GM12878 (cell line): ENCODE measurements around the gene HIVEP2. TPM values are rescaled to one million over a fixed set of nuclear protein-coding genes. Genes with fewer than 3 reads are reported as not detected.

Experiments used
- ATAC-seq: fragments of 200-7000 bp; cut with Tn5 transposase; 3 replicates; pipeline ENCODE4 v1.9.1; 2020; ENCODE audit warnings: mild to moderate bottlenecking, moderate library complexity
- BruUV-seq: library from RNA; stranded (reverse); fragments of 400-500 nt; replicated peaks from 2 replicates; lab custom pipeline; 2021; lab: Mats Ljungman, UMichigan
- CTCF ChIA-PET: fragments of 300-600 bp; sonication (Branson Sonifier 250); formaldehyde crosslinking; extraction: SDS; loops from one replicate; lab custom pipeline; 2021; ENCODE audit warnings: inconsistent platforms; lab: Yijun Ruan, JAX
- POLR2A ChIA-PET: fragments of 350-600 bp; formaldehyde crosslinking; extraction: SDS; loops from one replicate; lab custom pipeline; 2021; ENCODE audit warnings: inconsistent platforms; lab: Charles Lee
- RAD21 ChIA-PET: fragments of 300-600 bp; sonication (Branson Sonifier 250); formaldehyde crosslinking; loops from one replicate; lab custom pipeline; 2023; ENCODE audit warnings: antibody characterized with exemption; ENCODE audit not compliant: unreplicated experiment; lab: Charles Lee
- SMC1A ChIA-PET: fragments of 300-600 bp; sonication (Branson Sonifier 250); formaldehyde crosslinking; loops from one replicate; lab custom pipeline; 2023; ENCODE audit not compliant: unreplicated experiment, uncharacterized antibody; lab: Charles Lee
- DNase-seq: peaks from one replicate; pipeline ENCODE4 v3.0.0-alpha.2; 2011; ENCODE audit warnings: low read depth, low spot score
- FAIRE-seq: peaks from 3 replicates; lab custom pipeline; 2011; peaks lifted over from hg19 to GRCh38; lab: Jason Lieb, UNC
- H2AFZ ChIP-seq: 2 replicates; pipeline ENCODE4 v1.6.0; 2011; ENCODE audit warnings: low read depth, low read length, control low read depth; ENCODE audit not compliant: control insufficient read depth
- H3K27ac ChIP-seq: 2 replicates; pipeline ENCODE4 v1.5.1; 2011; ENCODE audit warnings: control low read depth; ENCODE audit not compliant: control insufficient read depth, insufficient read depth
- H3K27me3 ChIP-seq, 2 experiments: replicated peaks in 1 of 2; 2 replicates each; pipeline versions ENCODE4 v1.6.0 to v1.6.1; 2011; ENCODE audit warnings: low read length in 1 of 2; ENCODE audit not compliant: control insufficient read depth in 2 of 2, insufficient read depth in 2 of 2
- H3K36me3 ChIP-seq, 2 experiments: 2 replicates each; pipeline ENCODE4 v1.5.1; 2011; ENCODE audit warnings: low read length in 1 of 2; ENCODE audit not compliant: control insufficient read depth in 2 of 2, insufficient read depth in 2 of 2
- H3K4me1 ChIP-seq: 2 replicates; pipeline ENCODE4 v1.6.1; 2011; ENCODE audit warnings: mild to moderate bottlenecking, low read length, moderate library complexity, mixed read lengths; ENCODE audit not compliant: control insufficient read depth, insufficient read depth
- H3K4me2 ChIP-seq: 2 replicates; pipeline ENCODE4 v1.6.0; 2011; ENCODE audit warnings: control low read depth; ENCODE audit not compliant: control insufficient read depth, insufficient read depth
- H3K4me3 ChIP-seq: fragments of 200-600 bp; sonication (generic); 2 replicates; pipeline ENCODE4 v1.5.1; 2016
- H3K79me2 ChIP-seq: 2 replicates; pipeline ENCODE4 v1.6.0; 2011; ENCODE audit warnings: low read length; ENCODE audit not compliant: control insufficient read depth, insufficient read depth
- H3K9ac ChIP-seq: 2 replicates; pipeline ENCODE4 v1.8.0; 2011; ENCODE audit warnings: low read length, control low read depth, mixed read lengths; ENCODE audit not compliant: control insufficient read depth, insufficient read depth
- H3K9me3 ChIP-seq: replicated peaks from 3 replicates; pipeline ENCODE4 v1.5.1; 2011; ENCODE audit warnings: mild to moderate bottlenecking, low read length; ENCODE audit not compliant: control insufficient read depth, insufficient read depth
- H4K20me1 ChIP-seq: 2 replicates; pipeline ENCODE4 v1.6.0; 2011; ENCODE audit not compliant: control insufficient read depth, insufficient read depth
- BRCA1 ChIP-seq: IDR thresholded peaks from 2 replicates; pipeline ENCODE4 v1.6.1; 2011; ENCODE audit warnings: low read depth, low read length, improper control_type of control experiment
- CBFB ChIP-seq: IDR thresholded peaks from 2 replicates; pipeline ENCODE4 v1.6.1; 2016; ENCODE audit warnings: antibody characterized with exemption, low read depth
- CREM ChIP-seq: IDR thresholded peaks from 2 replicates; pipeline ENCODE4 v1.6.1; 2014; ENCODE audit warnings: antibody characterized with exemption, low read depth
- DPF2 ChIP-seq: fragments of 450-650 bp; IDR thresholded peaks from 2 replicates; pipeline ENCODE4 v1.6.1; 2017; ENCODE audit warnings: mild to moderate bottlenecking
- JUNB ChIP-seq: IDR thresholded peaks from 2 replicates; pipeline ENCODE4 v1.6.1; 2016; ENCODE audit warnings: antibody characterized with exemption, mild to moderate bottlenecking
- NBN ChIP-seq: fragments of 450-650 bp; IDR thresholded peaks from 2 replicates; pipeline ENCODE4 v1.6.1; 2016
- NR2C1 ChIP-seq: fragments of 450-650 bp; IDR thresholded peaks from 2 replicates; pipeline ENCODE4 v1.6.1; 2017; ENCODE audit warnings: antibody characterized with exemption, mild to moderate bottlenecking, moderate library complexity
- PAX8 ChIP-seq: fragments of 450-650 bp; IDR thresholded peaks from 2 replicates; pipeline ENCODE4 v1.6.1; 2017; ENCODE audit warnings: mild to moderate bottlenecking, moderate library complexity
- PBX3 ChIP-seq: IDR thresholded peaks from 2 replicates; pipeline ENCODE4 v1.6.1; 2011; ENCODE audit warnings: mild to moderate bottlenecking, low read depth, low read length, moderate library complexity; ENCODE audit not compliant: insufficient replicate concordance
- RELA ChIP-seq: fragments of 450-650 bp; IDR thresholded peaks from 2 replicates; pipeline ENCODE4 v1.8.0; 2014; ENCODE audit warnings: borderline replicate concordance; ENCODE audit not compliant: partially characterized antibody
- SKIL ChIP-seq: fragments of 450-650 bp; IDR thresholded peaks from 2 replicates; pipeline ENCODE4 v1.6.1; 2017; ENCODE audit warnings: mild to moderate bottlenecking, low read depth, inconsistent platforms; ENCODE audit not compliant: poor library complexity, severe bottlenecking
- SPI1 ChIP-seq: IDR thresholded peaks from 2 replicates; pipeline ENCODE4 v1.6.1; 2011; ENCODE audit warnings: low read depth, mild to moderate bottlenecking, low read length, moderate library complexity, borderline replicate concordance; ENCODE audit not compliant: insufficient read depth
- WGBS: methylation state at CpG from one replicate; pipeline ENCODE4 v1.1.6; 2016; ENCODE audit warnings: low lambda C conversion rate; ENCODE audit not compliant: insufficient replicate concordance, insufficient coverage; ENCODE audit errors: missing lambda C conversion rate; 5-methylcytosine and 5-hydroxymethylcytosine counted together
- in situ Hi-C: fragments of 300-500 bp; cut with MboI; formaldehyde crosslinking; loops from 9 replicates; pipeline ENCODE4 v1.14.3; 2018; ENCODE audit warnings: mixed read lengths
- intact Hi-C: fragments of 100-400 bp; cut with micrococcal nuclease; formaldehyde crosslinking; loops from one replicate; pipeline ENCODE4 v1.14.2; 2022; ENCODE audit not compliant: unreplicated experiment
- polyA plus RNA-seq, 11 experiments: library from polyadenylated mRNA; depleted of rRNA in 4 of 11; unstranded in 6 of 11; stranded (reverse) in 5 of 11; fragments of >200 nt; fragmentation: Nextera tagmentation in 4 of 11; fragmentation: Illumina TruSeq in 1 of 11; extraction: Ambion mirVana in 4 of 11; extraction: Trizol in 1 of 11; gene quantifications; 1 replicate in 1 of 11; 2 replicates in 10 of 11; pipeline versions ENCODE4 v1.2.1 to v1.2.3, GENCODE V29; 2011 to 2016; ENCODE audit warnings: inconsistent platforms in 2 of 11, missing spikeins in 2 of 11, low read depth in 1 of 11
- total RNA-seq, 4 experiments: library from RNA; depleted of rRNA in 3 of 4; stranded (reverse); fragments of >200 nt in 3 of 4; fragmentation: Illumina TruSeq in 1 of 4; extraction: Trizol in 1 of 4; gene quantifications; 2 replicates each; pipeline versions ENCODE4 v1.2.1 to v1.2.3, GENCODE V29; 2013 to 2021

Gene HIVEP2
- total and polyA plus RNA-seq, 10 of the 15 experiments (the other 5 are each of a cell fraction or from before 2014, with no cell fraction given) = 1.2 to 15.7 (median 10.2) TPM

- Histone ChIP-seq H3K9me3 (no peaks in the 10 kb centered on the region), H4K20me1 (no peaks in the 10 kb centered on the region), H3K36me3 (peaks cover 3 to 9% of the 10 kb centered on the region in 2 experiments; a peak in 3 of 4 replicates), H2AFZ (no peak overlapping the region), H3K27me3 (no peaks in the 10 kb centered on the region), H3K9ac (no peak overlapping the region), H3K27ac (no peak overlapping the region), H3K4me2 (no peak overlapping the region), H3K79me2 (no peaks in the 10 kb centered on the region), H3K4me3 (no peak overlapping the region), H3K4me1 (no peaks in the 10 kb centered on the region)
- ATAC-seq = no peak
- TF ChIP-seq PBX3 (no peak), BRCA1 (no peak), DPF2 (no peak), SPI1 (no peak), JUNB (no peak), SKIL (no peak), RELA (no peak), CREM (no peak), PAX8 (no peak), CBFB (no peak), NR2C1 (no peak), NBN (no peak)
- no peak for DNase-seq
- SMC1A ChIA-PET = interaction anchor here (0.8 to 2.7 kb wide), 11 partner anchors 10 to 151 kb away, joined by 3 to 11 read pairs (median 3); no protein-coding TSS in a partner anchor
- 87% methylated on average over 1 of the region's 1 CpG for WGBS
- in situ Hi-C loops (no loop called here), intact Hi-C loops (no loop called here)
- FAIRE-seq = no peak
- CTCF ChIA-PET = interaction anchor here (1.0 to 3.1 kb wide), 2 partner anchors 10 to 261 kb away, joined by 3 to 12 read pairs; no protein-coding TSS in a partner anchor
- POLR2A ChIA-PET = interaction anchor here (2.0 kb wide), 1 partner anchor 16 kb away, joined by 7 read pairs; no protein-coding TSS in a partner anchor
- BruUV-seq = no TSS peak
- RAD21 ChIA-PET = interaction anchor here (0.8 to 1.8 kb wide), 3 partner anchors 14 to 54 kb away, joined by 3 to 4 read pairs (median 3); no protein-coding TSS in a partner anchor
Observed at GRCh38 chr6:142765306-142765705, 179.7 kb downstream of the HIVEP2 start.
